Measurements from ENCODE around the gene SF3B4. TPM values are rescaled to one million over a fixed set of nuclear protein-coding genes. Genes with fewer than 3 reads are reported as not detected.

The SF3B4 gene
- polyA plus RNA-seq, 3 donors, result 68.9 to 90.1 (median 87.6) TPM

- no peak for DNase-seq (ENCODE audit: extremely low read depth in 1 of 11, low read depth in 9 of 11, low spot score in 4 of 11)
Observed at GRCh38 chr1:149879556-149879955, 48.0 kb downstream of the SF3B4 start.

GRCh38 chr1:149877211-149877946 is 50.2 kb downstream of the SF3B4 start:
- DNase-seq (ENCODE audit: extremely low read depth in 1 of 11, low read depth in 9 of 11, low spot score in 4 of 11), result no peak

Other genes with a start within 250 kb of the SF3B4 start
- gene FCGR1A, start 145.1 kb downstream of the SF3B4 start, polyA plus RNA-seq (ENCODE audit: insufficient read length in 3 of 3), result 1 to 10 TPM; 1.3 to 2.1 (median 1.4) TPM
- gene BOLA1, start 28.2 kb downstream of the SF3B4 start, polyA plus RNA-seq (ENCODE audit: insufficient read length in 3 of 3), result 10 to 100 TPM; 20.2 to 26.5 (median 21.0) TPM
- gene SV2A, start 10.0 kb downstream of the SF3B4 start, polyA plus RNA-seq (ENCODE audit: insufficient read length in 3 of 3), result 1 to 10 TPM; 7.7 to 8.3 (median 7.8) TPM
- 10 to 100 TPM; 26.6 to 42.2 (median 33.5) TPM for gene MTMR11, start 9.1 kb upstream of the SF3B4 start, polyA plus RNA-seq (ENCODE audit: insufficient read length in 3 of 3)
- 10 to 100 TPM; 16.2 to 22.1 (median 19.0) TPM for gene OTUD7B, start 82.9 kb upstream of the SF3B4 start, polyA plus RNA-seq (ENCODE audit: insufficient read length in 3 of 3)
- 10 to 100 TPM; 62.8 to 75.7 (median 68.6) TPM for gene VPS45, start 140.0 kb upstream of the SF3B4 start, polyA plus RNA-seq (ENCODE audit: insufficient read length in 3 of 3)
- 10 to 100 TPM; 48.3 to 60.4 (median 48.4) TPM for gene PLEKHO1, start 222.1 kb upstream of the SF3B4 start, polyA plus RNA-seq (ENCODE audit: insufficient read length in 3 of 3)